Measurements from ENCODE around the gene PRSS57.
A peak's percentile ranks its signal among the peaks of the same experiment; 100 is the strongest.

Gene PRSS57

DNA sequence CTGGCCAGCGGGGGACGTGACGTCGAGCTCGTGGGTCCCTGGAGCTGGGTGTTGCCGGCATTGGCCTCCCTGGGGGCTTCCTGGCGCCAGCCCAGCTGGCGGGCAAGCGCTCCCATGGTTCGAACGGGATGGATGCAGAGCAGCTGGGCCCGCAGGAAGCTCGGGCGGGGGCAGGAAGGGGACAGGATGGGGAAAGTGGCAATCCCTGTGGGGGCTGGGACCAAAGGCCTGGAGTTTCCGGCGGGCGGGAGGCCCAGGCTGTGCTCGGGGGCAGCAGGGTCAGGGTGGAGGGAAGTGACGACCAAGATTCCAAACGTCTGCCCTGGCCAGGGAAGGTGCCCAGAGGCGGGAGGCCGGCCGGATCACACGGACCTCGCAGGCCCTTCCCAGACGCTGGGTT, 32.8 kb upstream of the PRSS57 start:
- no peak for TF ChIP-seq EZH2phosphoT487 (IDR thresholded peaks at IDR 0.05; ENCODE audit: low read depth)
- TF ChIP-seq, protein P1, sequence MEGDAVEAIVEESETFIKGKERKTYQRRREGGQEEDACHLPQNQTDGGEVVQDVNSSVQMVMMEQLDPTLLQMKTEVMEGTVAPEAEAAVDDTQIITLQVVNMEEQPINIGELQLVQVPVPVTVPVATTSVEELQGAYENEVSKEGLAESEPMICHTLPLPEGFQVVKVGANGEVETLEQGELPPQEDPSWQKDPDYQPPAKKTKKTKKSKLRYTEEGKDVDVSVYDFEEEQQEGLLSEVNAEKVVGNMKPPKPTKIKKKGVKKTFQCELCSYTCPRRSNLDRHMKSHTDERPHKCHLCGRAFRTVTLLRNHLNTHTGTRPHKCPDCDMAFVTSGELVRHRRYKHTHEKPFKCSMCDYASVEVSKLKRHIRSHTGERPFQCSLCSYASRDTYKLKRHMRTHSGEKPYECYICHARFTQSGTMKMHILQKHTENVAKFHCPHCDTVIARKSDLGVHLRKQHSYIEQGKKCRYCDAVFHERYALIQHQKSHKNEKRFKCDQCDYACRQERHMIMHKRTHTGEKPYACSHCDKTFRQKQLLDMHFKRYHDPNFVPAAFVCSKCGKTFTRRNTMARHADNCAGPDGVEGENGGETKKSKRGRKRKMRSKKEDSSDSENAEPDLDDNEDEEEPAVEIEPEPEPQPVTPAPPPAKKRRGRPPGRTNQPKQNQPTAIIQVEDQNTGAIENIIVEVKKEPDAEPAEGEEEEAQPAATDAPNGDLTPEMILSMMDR (IDR thresholded peaks at IDR 0.05; ENCODE audit: low read depth, low read length): no peak
- no peaks in the 10 kb centered on the region for H4K20me1 ChIP-seq (ENCODE audit: insufficient read depth, low read length)

GRCh38 chr19:726993-727956, 32.0 kb upstream of the PRSS57 start:
- no peak overlapping the region for H3K27ac ChIP-seq (ENCODE audit: low read length)
- H3K4me3 ChIP-seq (ENCODE audit: low read length): no peak overlapping the region
- peaks cover 43% of the 10 kb centered on the region for H3K4me1 ChIP-seq (ENCODE audit: low read length)

More for the DNA sequence above, 32.8 kb upstream of the PRSS57 start:
- H3K4me3 ChIP-seq (ENCODE audit: low read length): no peak overlapping the region
- no peaks in the 10 kb centered on the region for H3K79me2 ChIP-seq (ENCODE audit: low read length)
- peak overlapping the region; percentile 83; the same call in 1 of the 2 replicates for H3K4me2 ChIP-seq (ENCODE audit: low read length)
- H3K4me1 ChIP-seq (ENCODE audit: low read length): peaks cover 39% of the 10 kb centered on the region
- H3K27ac ChIP-seq (ENCODE audit: low read length): peak overlapping the region; percentile 73; the same call in 1 of the 2 replicates
- H3K36me3 ChIP-seq (replicated peaks; ENCODE audit: low read depth, low read length): no peaks in the 10 kb centered on the region
- H3K9me3 ChIP-seq (ENCODE audit: insufficient read depth, low read length): no peaks in the 10 kb centered on the region
- no peak overlapping the region for H2AFZ ChIP-seq (ENCODE audit: low read depth, low read length)
- H3K27me3 ChIP-seq (ENCODE audit: low read depth, low read length): 0 out of 2 replicates have a peak, but pooled peaks cover 9% of the 10 kb centered on the region
- no peak overlapping the region; the same call in 1 of the 2 replicates for H3K9ac ChIP-seq (ENCODE audit: low read length)

GRCh38 chr19:725461-726089, 30.3 kb upstream of the PRSS57 start:
- Histone ChIP-seq H2AFZ (ENCODE audit: low read depth, low read length) (no peak overlapping the region), H3K4me3 (ENCODE audit: low read length) (no peak overlapping the region), H4K20me1 (ENCODE audit: insufficient read depth, low read length) (no peaks in the 10 kb centered on the region), H3K79me2 (ENCODE audit: low read length) (no peaks in the 10 kb centered on the region), H3K4me1 (ENCODE audit: low read length) (peaks cover 45% of the 10 kb centered on the region), H3K27me3 (ENCODE audit: low read depth, low read length) (0 out of 2 replicates have a peak, but pooled peaks cover 9% of the 10 kb centered on the region), H3K36me3 (replicated peaks; ENCODE audit: low read depth, low read length) (no peaks in the 10 kb centered on the region), H3K9ac (ENCODE audit: low read length) (no peak overlapping the region), H3K9me3 (ENCODE audit: insufficient read depth, low read length) (no peaks in the 10 kb centered on the region), H3K27ac (ENCODE audit: low read length) (no peak overlapping the region), H3K4me2 (ENCODE audit: low read length) (no peak overlapping the region)
- TF ChIP-seq, protein P1 (IDR thresholded peaks at IDR 0.05; ENCODE audit: low read depth, low read length): no peak
- no peak for TF ChIP-seq EZH2phosphoT487 (IDR thresholded peaks at IDR 0.05; ENCODE audit: low read depth)

More at GRCh38 chr19:726993-727956, 32.0 kb upstream of the PRSS57 start:
- Histone ChIP-seq H2AFZ (ENCODE audit: low read depth, low read length) (no peak overlapping the region), H3K9ac (ENCODE audit: low read length) (no peak overlapping the region), H3K79me2 (ENCODE audit: low read length) (no peaks in the 10 kb centered on the region), H3K27me3 (ENCODE audit: low read depth, low read length) (0 out of 2 replicates have a peak, but pooled peaks cover 9% of the 10 kb centered on the region), H4K20me1 (ENCODE audit: insufficient read depth, low read length) (no peaks in the 10 kb centered on the region), H3K9me3 (ENCODE audit: insufficient read depth, low read length) (no peaks in the 10 kb centered on the region), H3K4me2 (ENCODE audit: low read length) (no peak overlapping the region), H3K36me3 (replicated peaks; ENCODE audit: low read depth, low read length) (no peaks in the 10 kb centered on the region)
- no peak for TF ChIP-seq EZH2phosphoT487 (IDR thresholded peaks at IDR 0.05; ENCODE audit: low read depth)
- TF ChIP-seq, protein P1 (IDR thresholded peaks at IDR 0.05; ENCODE audit: low read depth, low read length): no peak

GRCh38 chr19:723714-724113, 28.5 kb upstream of the PRSS57 start:
- no peaks in the 10 kb centered on the region for H4K20me1 ChIP-seq (ENCODE audit: insufficient read depth, low read length)
- no peak overlapping the region for H3K9ac ChIP-seq (ENCODE audit: low read length)
- no peak overlapping the region for H2AFZ ChIP-seq (ENCODE audit: low read depth, low read length)
- H3K4me2 ChIP-seq (ENCODE audit: low read length): peak overlapping the region; percentile 34
- H3K4me1 ChIP-seq (ENCODE audit: low read length): peaks cover 34% of the 10 kb centered on the region
- H3K27me3 ChIP-seq (ENCODE audit: low read depth, low read length): 0 out of 2 replicates have a peak, but pooled peaks cover 9% of the 10 kb centered on the region
- H3K4me3 ChIP-seq (ENCODE audit: low read length): 0 out of 2 replicates have a peak overlapping the region, but pooled peaks have one; percentile 4
- H3K36me3 ChIP-seq (replicated peaks; ENCODE audit: low read depth, low read length): no peaks in the 10 kb centered on the region
- H3K9me3 ChIP-seq (ENCODE audit: insufficient read depth, low read length): no peaks in the 10 kb centered on the region
- no peak overlapping the region for H3K27ac ChIP-seq (ENCODE audit: low read length)
- H3K79me2 ChIP-seq (ENCODE audit: low read length): no peaks in the 10 kb centered on the region
- TF ChIP-seq EZH2phosphoT487 (IDR thresholded peaks at IDR 0.05; ENCODE audit: low read depth): no peak
- TF ChIP-seq, protein P1 (IDR thresholded peaks at IDR 0.05; ENCODE audit: low read depth, low read length): no peak

All from OCI-LY3 (cell line).